ENCODE results near the gene KMT2B.

DNA sequence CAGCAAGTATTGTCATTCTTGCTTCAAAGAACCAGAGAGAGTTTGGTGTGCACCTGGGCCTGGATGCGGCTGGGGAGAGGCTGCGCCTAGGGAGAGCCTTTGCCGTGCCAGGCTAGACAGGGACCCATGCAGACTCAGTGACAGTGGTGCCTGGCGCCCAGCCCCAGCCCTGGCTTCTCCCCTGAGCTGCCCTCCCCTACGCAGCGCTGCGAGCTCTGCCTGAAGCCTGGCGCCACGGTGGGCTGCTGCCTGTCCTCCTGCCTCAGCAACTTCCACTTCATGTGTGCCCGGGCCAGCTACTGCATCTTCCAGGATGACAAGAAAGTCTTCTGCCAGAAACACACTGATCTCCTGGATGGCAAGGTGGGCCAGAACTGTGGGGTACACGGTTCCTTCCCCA, 12.0 kb downstream of the KMT2B start:
- TF ChIP-seq EZH2 (IDR thresholded peaks at IDR 0.05; ENCODE audit: low read depth, unreplicated experiment): no peak
- TF ChIP-seq POLR2AphosphoS5 (IDR thresholded peaks at IDR 0.05; ENCODE audit: low read depth): no peak
- TF ChIP-seq, protein P1, sequence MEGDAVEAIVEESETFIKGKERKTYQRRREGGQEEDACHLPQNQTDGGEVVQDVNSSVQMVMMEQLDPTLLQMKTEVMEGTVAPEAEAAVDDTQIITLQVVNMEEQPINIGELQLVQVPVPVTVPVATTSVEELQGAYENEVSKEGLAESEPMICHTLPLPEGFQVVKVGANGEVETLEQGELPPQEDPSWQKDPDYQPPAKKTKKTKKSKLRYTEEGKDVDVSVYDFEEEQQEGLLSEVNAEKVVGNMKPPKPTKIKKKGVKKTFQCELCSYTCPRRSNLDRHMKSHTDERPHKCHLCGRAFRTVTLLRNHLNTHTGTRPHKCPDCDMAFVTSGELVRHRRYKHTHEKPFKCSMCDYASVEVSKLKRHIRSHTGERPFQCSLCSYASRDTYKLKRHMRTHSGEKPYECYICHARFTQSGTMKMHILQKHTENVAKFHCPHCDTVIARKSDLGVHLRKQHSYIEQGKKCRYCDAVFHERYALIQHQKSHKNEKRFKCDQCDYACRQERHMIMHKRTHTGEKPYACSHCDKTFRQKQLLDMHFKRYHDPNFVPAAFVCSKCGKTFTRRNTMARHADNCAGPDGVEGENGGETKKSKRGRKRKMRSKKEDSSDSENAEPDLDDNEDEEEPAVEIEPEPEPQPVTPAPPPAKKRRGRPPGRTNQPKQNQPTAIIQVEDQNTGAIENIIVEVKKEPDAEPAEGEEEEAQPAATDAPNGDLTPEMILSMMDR (conservative IDR thresholded peaks at IDR 0.05; ENCODE audit: low read depth in 2 of 2): no peak
- TF ChIP-seq, protein P2, sequence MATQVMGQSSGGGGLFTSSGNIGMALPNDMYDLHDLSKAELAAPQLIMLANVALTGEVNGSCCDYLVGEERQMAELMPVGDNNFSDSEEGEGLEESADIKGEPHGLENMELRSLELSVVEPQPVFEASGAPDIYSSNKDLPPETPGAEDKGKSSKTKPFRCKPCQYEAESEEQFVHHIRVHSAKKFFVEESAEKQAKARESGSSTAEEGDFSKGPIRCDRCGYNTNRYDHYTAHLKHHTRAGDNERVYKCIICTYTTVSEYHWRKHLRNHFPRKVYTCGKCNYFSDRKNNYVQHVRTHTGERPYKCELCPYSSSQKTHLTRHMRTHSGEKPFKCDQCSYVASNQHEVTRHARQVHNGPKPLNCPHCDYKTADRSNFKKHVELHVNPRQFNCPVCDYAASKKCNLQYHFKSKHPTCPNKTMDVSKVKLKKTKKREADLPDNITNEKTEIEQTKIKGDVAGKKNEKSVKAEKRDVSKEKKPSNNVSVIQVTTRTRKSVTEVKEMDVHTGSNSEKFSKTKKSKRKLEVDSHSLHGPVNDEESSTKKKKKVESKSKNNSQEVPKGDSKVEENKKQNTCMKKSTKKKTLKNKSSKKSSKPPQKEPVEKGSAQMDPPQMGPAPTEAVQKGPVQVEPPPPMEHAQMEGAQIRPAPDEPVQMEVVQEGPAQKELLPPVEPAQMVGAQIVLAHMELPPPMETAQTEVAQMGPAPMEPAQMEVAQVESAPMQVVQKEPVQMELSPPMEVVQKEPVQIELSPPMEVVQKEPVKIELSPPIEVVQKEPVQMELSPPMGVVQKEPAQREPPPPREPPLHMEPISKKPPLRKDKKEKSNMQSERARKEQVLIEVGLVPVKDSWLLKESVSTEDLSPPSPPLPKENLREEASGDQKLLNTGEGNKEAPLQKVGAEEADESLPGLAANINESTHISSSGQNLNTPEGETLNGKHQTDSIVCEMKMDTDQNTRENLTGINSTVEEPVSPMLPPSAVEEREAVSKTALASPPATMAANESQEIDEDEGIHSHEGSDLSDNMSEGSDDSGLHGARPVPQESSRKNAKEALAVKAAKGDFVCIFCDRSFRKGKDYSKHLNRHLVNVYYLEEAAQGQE (IDR thresholded peaks at IDR 0.05; ENCODE audit: unreplicated experiment): no peak
- no peak for TF ChIP-seq EZH2phosphoT487 (IDR thresholded peaks at IDR 0.05; ENCODE audit: unreplicated experiment)
- TF ChIP-seq, protein P3, sequence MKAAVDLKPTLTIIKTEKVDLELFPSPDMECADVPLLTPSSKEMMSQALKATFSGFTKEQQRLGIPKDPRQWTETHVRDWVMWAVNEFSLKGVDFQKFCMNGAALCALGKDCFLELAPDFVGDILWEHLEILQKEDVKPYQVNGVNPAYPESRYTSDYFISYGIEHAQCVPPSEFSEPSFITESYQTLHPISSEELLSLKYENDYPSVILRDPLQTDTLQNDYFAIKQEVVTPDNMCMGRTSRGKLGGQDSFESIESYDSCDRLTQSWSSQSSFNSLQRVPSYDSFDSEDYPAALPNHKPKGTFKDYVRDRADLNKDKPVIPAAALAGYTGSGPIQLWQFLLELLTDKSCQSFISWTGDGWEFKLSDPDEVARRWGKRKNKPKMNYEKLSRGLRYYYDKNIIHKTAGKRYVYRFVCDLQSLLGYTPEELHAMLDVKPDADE (IDR thresholded peaks at IDR 0.05): no peak
